Ovary (tissue), 9 donors: ENCODE data around the gene ATP10D. TPM values are rescaled to one million over a fixed set of nuclear protein-coding genes. Genes with fewer than 3 reads are reported as not detected.

Experiments used
- DNase-seq, 5 donors: peaks; one replicate each; pipeline ENCODE4 v3.0.0-alpha.2; 2019 to 2020
- H3K27ac ChIP-seq, 2 donors: fragments of 200-600 bp; one replicate each; pipeline versions ENCODE4 v1.5.1 to v1.8.0; 2019 to 2022
- H3K27me3 ChIP-seq: fragments of 200-600 bp; one replicate; pipeline ENCODE4 v1.8.0; 2022
- H3K36me3 ChIP-seq: fragments of 200-600 bp; sonication (generic); one replicate; pipeline ENCODE4 v1.5.1; 2019
- H3K4me1 ChIP-seq: one replicate; pipeline ENCODE4 v1.8.1; 2013; ENCODE audit warnings: mild to moderate bottlenecking, moderate library complexity; ENCODE audit not compliant: insufficient read depth
- H3K4me3 ChIP-seq: fragments of 200-600 bp; sonication (generic); one replicate; pipeline ENCODE4 v1.5.1; 2017
- H3K9me3 ChIP-seq, 2 donors: fragments of 200-600 bp in 1 of 2; sonication (generic) in 1 of 2; one replicate each; pipeline versions ENCODE4 v1.5.1 to v1.8.1; 2013 to 2019; ENCODE audit warnings: mild to moderate bottlenecking in 1 of 2, moderate library complexity in 1 of 2
- CTCF ChIP-seq, 3 donors: fragments of 450-650 bp in 2 of 3; fragments of 200-600 bp in 1 of 3; IDR thresholded peaks; one replicate each; pipeline versions ENCODE4 v1.5.1 to v1.8.0; 2016 to 2022; ENCODE audit warnings: antibody characterized with exemption in 3 of 3, mild to moderate bottlenecking in 1 of 3
- EP300 ChIP-seq: sonication (generic); formaldehyde crosslinking; IDR thresholded peaks from one replicate; pipeline ENCODE4 v1.6.1; 2017; ENCODE audit warnings: antibody characterized with exemption
- POLR2A ChIP-seq: fragments of 450-650 bp; IDR thresholded peaks from one replicate; pipeline ENCODE4 v1.6.1; 2017; ENCODE audit warnings: antibody characterized with exemption, mild to moderate bottlenecking, moderate library complexity
- WGBS, 3 donors: extraction: QIAGEN DNeasy Blood & Tissue Kit in 1 of 3; methylation state at CpG; one replicate each; pipeline versions ENCODE4 v1.1.5 to v1.1.7; 2013 to 2017; 5-methylcytosine and 5-hydroxymethylcytosine counted together
- intact Hi-C, 4 donors: fragments of 100-400 bp; cut with DNase I; formaldehyde crosslinking; loops; one replicate each; pipeline versions ENCODE4 v1.11.0 to v1.15.1; 2022 to 2023
- polyA plus RNA-seq, 2 donors: library from polyadenylated mRNA; stranded (reverse); fragments of 200-250 nt in 1 of 2; fragments of 350-450 nt in 1 of 2; fragmentation: Illumina TruSeq in 1 of 2; extraction: RNeasy Lipid Tissue Mini Kit (QIAGEN cat#74804) in 1 of 2; gene quantifications; one replicate each; pipeline ENCODE4 v1.2.3, GENCODE V29; 2013 to 2014
- total RNA-seq, 7 donors: library from RNA; depleted of rRNA in 2 of 7; stranded (reverse); fragments of >200 nt in 2 of 7; fragmentation: NEBNext Ultra II Directional in 3 of 7; extraction: Animal tissue kit (Norgen Biotek cat#: 25700) in 3 of 7; gene quantifications; one replicate each; pipeline versions ENCODE4 v1.1.0 to v1.2.4, GENCODE V29; 2016 to 2023
- donor health status: DM: no; HTN: no; CAD: no; lungs with moderate emphysema.
- donor health status: DM: no; HTN: no; CAD: no.
- donor health status: Bipolar disorder and iron deficiency.
- donor health status: DM: yes; HTN: yes; CAD: no.
- donor health status: DM: no; HTN: no; CAD: no.
- donor health status: DM: yes; HTN: yes; CAD: no.

Gene ATP10D
- total and polyA plus RNA-seq, 9 donors, result 8.2 to 27.8 (median 19.6) TPM

DNA sequence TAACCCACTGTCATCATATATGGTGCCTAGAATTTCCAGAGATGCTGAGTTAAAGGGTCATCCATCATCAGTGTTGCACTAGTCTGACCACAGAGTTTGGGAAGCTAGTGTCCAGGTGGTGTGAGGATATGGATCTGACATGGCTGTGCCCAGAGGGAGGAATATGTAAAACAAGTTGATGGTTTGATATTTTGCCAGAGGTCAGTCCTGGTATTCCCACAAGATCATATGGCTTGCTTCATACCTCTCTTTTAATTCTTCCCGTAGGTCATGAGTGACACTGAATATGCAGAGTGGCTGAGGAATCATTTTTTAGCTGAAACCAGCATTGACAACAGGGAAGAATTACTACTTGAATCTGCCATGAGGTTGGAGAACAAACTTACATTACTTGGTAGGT lies 75.6 kb downstream of the ATP10D start:
- 87 to 95% (median 94%) methylated on average over 1 of the region's 1 CpG for WGBS, 3 donors
- intact Hi-C loops, result no loop called here

GRCh38 chr4:47561331-47561730 lies 76.3 kb downstream of the ATP10D start:
- 22 to 84% (median 33%) methylated on average over 1 of the region's 1 CpG for WGBS, 3 donors

More for the DNA sequence above, 75.6 kb downstream of the ATP10D start:
- Histone ChIP-seq H3K9me3 (no peaks in the 10 kb centered on the region), H3K4me1 (no peaks in the 10 kb centered on the region), H3K4me3 (no peak overlapping the region), H3K27ac (no peak overlapping the region), H3K27me3 (no peaks in the 10 kb centered on the region), H3K36me3 (no peaks in the 10 kb centered on the region)
- DNase-seq, result no peak
- TF ChIP-seq CTCF (IDR thresholded peaks at IDR 0.05), result no peak
- no peak for TF ChIP-seq POLR2A
- no peak for TF ChIP-seq EP300

GRCh38 chr4:47562297-47562696 lies 77.2 kb downstream of the ATP10D start:
- Histone ChIP-seq H3K4me1 (no peaks in the 10 kb centered on the region), H3K9me3 (no peaks in the 10 kb centered on the region), H3K4me3 (no peak overlapping the region), H3K27ac (no peak overlapping the region), H3K27me3 (no peaks in the 10 kb centered on the region), H3K36me3 (no peaks in the 10 kb centered on the region)
- no peak for TF ChIP-seq CTCF (IDR thresholded peaks at IDR 0.05)
- no peak for TF ChIP-seq POLR2A
- TF ChIP-seq EP300, result no peak
- 69 to 72% (median 71%) methylated on average over 3 of the region's 3 CpGs for WGBS, 3 donors
- intact Hi-C loops, result no loop called here
- DNase-seq, result no peak

More at GRCh38 chr4:47561331-47561730, 76.3 kb downstream of the ATP10D start:
- H3K9me3 ChIP-seq, result no peaks in the 10 kb centered on the region
- H3K27ac ChIP-seq, result no peak overlapping the region
- no peaks in the 10 kb centered on the region for H3K27me3 ChIP-seq
- intact Hi-C loops, result no loop called here
- TF ChIP-seq CTCF (IDR thresholded peaks at IDR 0.05) (no peak), EP300 (no peak), POLR2A (no peak)
- H3K4me3 ChIP-seq, result no peak overlapping the region
- no peaks in the 10 kb centered on the region for H3K4me1 ChIP-seq
- H3K36me3 ChIP-seq, result no peaks in the 10 kb centered on the region
- no peak for DNase-seq

GRCh38 chr4:47566566-47566965 lies 81.5 kb downstream of the ATP10D start:
- Histone ChIP-seq H3K9me3 (no peaks in the 10 kb centered on the region), H3K27ac (no peak overlapping the region), H3K4me1 (no peaks in the 10 kb centered on the region), H3K27me3 (no peaks in the 10 kb centered on the region), H3K36me3 (no peaks in the 10 kb centered on the region), H3K4me3 (no peak overlapping the region)
- WGBS, 3 donors, result 71 to 85% (median 85%) methylated on average over 2 of the region's 2 CpGs
- no peak for DNase-seq
- intact Hi-C loops, result no loop called here
- no peak for TF ChIP-seq CTCF (IDR thresholded peaks at IDR 0.05)
- TF ChIP-seq POLR2A, result no peak
- no peak for TF ChIP-seq EP300

- Histone ChIP-seq H3K27ac (no peak overlapping the region), H3K27me3 (no peaks in the 10 kb centered on the region), H3K36me3 (no peaks in the 10 kb centered on the region), H3K4me3 (no peak overlapping the region), H3K4me1 (no peaks in the 10 kb centered on the region), H3K9me3 (no peaks in the 10 kb centered on the region)
- TF ChIP-seq EP300, result no peak
- TF ChIP-seq POLR2A, result no peak
- no peak for TF ChIP-seq CTCF (IDR thresholded peaks at IDR 0.05)
- DNase-seq, result no peak
- intact Hi-C loops, result no loop called here
These were observed 81.9 kb downstream of the ATP10D start for GRCh38 chr4:47566969-47567368.
